Vagina (tissue), 2 donors: ENCODE measurements around the gene KLHDC4.

ENCODE experiments used
- CTCF ChIP-seq, 3 experiments: fragments of 450-650 bp in 2 of 3; fragments of 200-600 bp in 1 of 3; sonication (generic) in 1 of 3; IDR thresholded peaks; one replicate each; pipeline ENCODE4 v1.5.1; 2017 to 2019; ENCODE audit warnings: antibody characterized with exemption in 3 of 3, mild to moderate bottlenecking in 2 of 3, moderate library complexity in 2 of 3
- POLR2A ChIP-seq, 2 donors: fragments of 450-650 bp; IDR thresholded peaks; one replicate each; pipeline ENCODE4 v1.6.1; 2017; ENCODE audit warnings: antibody characterized with exemption in 2 of 2, mild to moderate bottlenecking in 2 of 2, moderate library complexity in 2 of 2

- TF ChIP-seq POLR2A (IDR thresholded peaks at IDR 0.05), result no peak
- TF ChIP-seq CTCF (IDR thresholded peaks at IDR 0.05), result no peak
These were observed 80.9 kb downstream of the KLHDC4 start for GRCh38 chr16:87684711-87685404.
